Liver (tissue), 3 donors: ENCODE measurements around the gene FNBP1L.

Experiments
- CTCF ChIP-seq: fragments of 150-350 bp; IDR thresholded peaks from 2 replicates; pipeline ENCODE4 v1.5.1; 2017; ENCODE audit warnings: improper control_type of control experiment, low read depth, low read length; ENCODE audit not compliant: missing input control
- EGR1 ChIP-seq, 2 donors: IDR thresholded peaks; 2 replicates each; pipeline ENCODE4 v1.6.1; 2016 to 2018; ENCODE audit warnings: antibody characterized with exemption in 2 of 2, low read depth in 2 of 2
- FOXA1 ChIP-seq: IDR thresholded peaks from 2 replicates; pipeline ENCODE4 v1.6.1; 2016; ENCODE audit warnings: antibody characterized with exemption
- FOXA2 ChIP-seq: IDR thresholded peaks from 2 replicates; pipeline ENCODE4 v1.6.1; 2016; ENCODE audit warnings: antibody characterized with exemption
- GABPA ChIP-seq, 2 donors: IDR thresholded peaks in 1 of 2; conservative IDR thresholded peaks in 1 of 2; 2 replicates each; pipeline ENCODE4 v1.6.1; 2016; ENCODE audit warnings: antibody characterized with exemption in 2 of 2, mild to moderate bottlenecking in 1 of 2, moderate library complexity in 1 of 2
- JUND ChIP-seq, 2 donors: IDR thresholded peaks; 2 replicates each; pipeline ENCODE4 v1.6.1; 2016; ENCODE audit warnings: antibody characterized with exemption in 2 of 2
- RAD21 ChIP-seq, 2 donors: IDR thresholded peaks; 2 replicates each; pipeline ENCODE4 v1.6.1; 2016; ENCODE audit warnings: antibody characterized with exemption in 2 of 2, mild to moderate bottlenecking in 2 of 2
- REST ChIP-seq: IDR thresholded peaks from 2 replicates; pipeline ENCODE4 v1.6.1; 2016; ENCODE audit warnings: antibody characterized with exemption, mild to moderate bottlenecking
- SP1 ChIP-seq: IDR thresholded peaks from 2 replicates; pipeline ENCODE4 v1.6.1; 2018; ENCODE audit warnings: antibody characterized with exemption, mild to moderate bottlenecking
- TAF1 ChIP-seq: conservative IDR thresholded peaks from 2 replicates; pipeline ENCODE4 v1.6.1; 2016; ENCODE audit warnings: antibody characterized with exemption, mild to moderate bottlenecking
- YY1 ChIP-seq: IDR thresholded peaks from 2 replicates; pipeline ENCODE4 v1.6.1; 2016; ENCODE audit warnings: antibody characterized with exemption, mild to moderate bottlenecking
- TF ChIP-seq, protein P1 (sequence below): IDR thresholded peaks from 2 replicates; pipeline ENCODE4 v1.6.1; 2016; ENCODE audit warnings: antibody characterized with exemption
- TF ChIP-seq, protein P2 (sequence below): IDR thresholded peaks from 2 replicates; pipeline ENCODE4 v1.6.1; 2016; ENCODE audit warnings: antibody characterized with exemption
- donor health status: healthy.
- donor health status: healthy.

- TF ChIP-seq CTCF = no peak
- no peak for TF ChIP-seq TAF1
- no peak for TF ChIP-seq FOXA2
- TF ChIP-seq, protein P1, sequence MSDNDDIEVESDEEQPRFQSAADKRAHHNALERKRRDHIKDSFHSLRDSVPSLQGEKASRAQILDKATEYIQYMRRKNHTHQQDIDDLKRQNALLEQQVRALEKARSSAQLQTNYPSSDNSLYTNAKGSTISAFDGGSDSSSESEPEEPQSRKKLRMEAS = no peak
- TF ChIP-seq REST = no peak
- no peak for TF ChIP-seq GABPA (IDR thresholded peaks at IDR 0.05 in 1 of 2, conservative IDR thresholded peaks at IDR 0.05 in 1 of 2)
- no peak for TF ChIP-seq SP1
- TF ChIP-seq EGR1 (IDR thresholded peaks at IDR 0.05; ENCODE audit: low read depth in 2 of 2) = no peak
- TF ChIP-seq, protein P2, sequence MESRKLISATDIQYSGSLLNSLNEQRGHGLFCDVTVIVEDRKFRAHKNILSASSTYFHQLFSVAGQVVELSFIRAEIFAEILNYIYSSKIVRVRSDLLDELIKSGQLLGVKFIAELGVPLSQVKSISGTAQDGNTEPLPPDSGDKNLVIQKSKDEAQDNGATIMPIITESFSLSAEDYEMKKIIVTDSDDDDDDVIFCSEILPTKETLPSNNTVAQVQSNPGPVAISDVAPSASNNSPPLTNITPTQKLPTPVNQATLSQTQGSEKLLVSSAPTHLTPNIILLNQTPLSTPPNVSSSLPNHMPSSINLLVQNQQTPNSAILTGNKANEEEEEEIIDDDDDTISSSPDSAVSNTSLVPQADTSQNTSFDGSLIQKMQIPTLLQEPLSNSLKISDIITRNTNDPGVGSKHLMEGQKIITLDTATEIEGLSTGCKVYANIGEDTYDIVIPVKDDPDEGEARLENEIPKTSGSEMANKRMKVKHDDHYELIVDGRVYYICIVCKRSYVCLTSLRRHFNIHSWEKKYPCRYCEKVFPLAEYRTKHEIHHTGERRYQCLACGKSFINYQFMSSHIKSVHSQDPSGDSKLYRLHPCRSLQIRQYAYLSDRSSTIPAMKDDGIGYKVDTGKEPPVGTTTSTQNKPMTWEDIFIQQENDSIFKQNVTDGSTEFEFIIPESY = no peak
- no peak for TF ChIP-seq RAD21 (IDR thresholded peaks at IDR 0.05)
- no peak for TF ChIP-seq JUND (IDR thresholded peaks at IDR 0.05)
- no peak for TF ChIP-seq FOXA1
- TF ChIP-seq YY1 = no peak
Observed at GRCh38 chr1:93537396-93537795, 89.5 kb downstream of the FNBP1L start.
